CD14-positive monocyte (primary cell): ENCODE measurements around the gene POLDIP2. TPM values are rescaled to one million over a fixed set of nuclear protein-coding genes. Genes with fewer than 3 reads are reported as not detected.

Experiments
- DNase-seq, 3 donors: peaks; one replicate each; pipeline ENCODE4 v3.0.0-alpha.2; 2011 to 2022
- H2AFZ ChIP-seq: 2 replicates; pipeline ENCODE4 v1.6.0; 2012; ENCODE audit warnings: mild to moderate bottlenecking, low read depth, low read length, inconsistent platforms; ENCODE audit not compliant: insufficient read depth, poor library complexity, severe bottlenecking
- H3K27ac ChIP-seq, 2 donors: 1 replicate in 1 of 2; 2 replicates in 1 of 2; pipeline ENCODE4 v1.5.1; 2012 to 2013; ENCODE audit warnings: low read length in 2 of 2, control low read depth in 1 of 2, inconsistent platforms in 1 of 2, low read depth in 1 of 2, mild to moderate bottlenecking in 1 of 2
- H3K27me3 ChIP-seq, 2 donors: one replicate each; pipeline versions ENCODE4 v1.6.0 to v1.6.1; 2011 to 2013; ENCODE audit warnings: low read length in 2 of 2; ENCODE audit not compliant: control insufficient read depth in 2 of 2, insufficient read depth in 2 of 2
- H3K36me3 ChIP-seq, 2 donors: replicated peaks in 1 of 2; 1 replicate in 1 of 2; 2 replicates in 1 of 2; pipeline versions ENCODE4 v1.5.1 to v1.6.1; 2012 to 2013; ENCODE audit warnings: low read length in 2 of 2, control low read depth in 1 of 2, inconsistent platforms in 1 of 2, mild to moderate bottlenecking in 1 of 2; ENCODE audit not compliant: insufficient read depth in 2 of 2, control insufficient read depth in 1 of 2
- H3K4me1 ChIP-seq, 2 donors: 1 replicate in 1 of 2; 2 replicates in 1 of 2; pipeline versions ENCODE4 v1.5.1 to v1.6.1; 2012 to 2013; ENCODE audit warnings: low read length in 2 of 2, control low read depth in 1 of 2, inconsistent platforms in 1 of 2, mild to moderate bottlenecking in 1 of 2, moderate library complexity in 1 of 2; ENCODE audit not compliant: insufficient read depth in 2 of 2, control insufficient read depth in 1 of 2
- H3K4me2 ChIP-seq: replicated peaks from 2 replicates; pipeline ENCODE3; 2012; ENCODE audit warnings: low read length, moderate library complexity, mild to moderate bottlenecking; ENCODE audit not compliant: poor library complexity, severe bottlenecking; ENCODE audit errors: extremely low read depth
- H3K4me3 ChIP-seq, 3 experiments: fragments of 200-600 bp in 1 of 3; sonication (generic) in 1 of 3; replicated peaks in 1 of 3; 1 replicate in 2 of 3; 2 replicates in 1 of 3; pipeline ENCODE4 v1.5.1; 2011 to 2013; ENCODE audit warnings: low read length in 3 of 3, mild to moderate bottlenecking in 3 of 3, control low read depth in 2 of 3, low read depth in 2 of 3, inconsistent platforms in 1 of 3, moderate library complexity in 1 of 3
- H3K79me2 ChIP-seq: 2 replicates; pipeline ENCODE4 v1.6.0; 2012; ENCODE audit warnings: mild to moderate bottlenecking, control low read depth, inconsistent platforms, low read length, moderate library complexity; ENCODE audit not compliant: insufficient read depth
- H3K9ac ChIP-seq: 2 replicates; pipeline ENCODE4 v1.6.0; 2017; ENCODE audit warnings: low read length, mild to moderate bottlenecking; ENCODE audit not compliant: insufficient read depth, poor library complexity, severe bottlenecking
- H3K9me3 ChIP-seq, 2 donors: replicated peaks in 1 of 2; 1 replicate in 1 of 2; 2 replicates in 1 of 2; pipeline versions ENCODE4 v1.5.1 to v1.6.1; 2012 to 2013; ENCODE audit warnings: low read length in 2 of 2, control low read depth in 1 of 2; ENCODE audit not compliant: control insufficient read depth in 1 of 2, insufficient read depth in 1 of 2
- H4K20me1 ChIP-seq: 2 replicates; pipeline ENCODE4 v1.6.0; 2012; ENCODE audit warnings: mild to moderate bottlenecking, low read length, control low read depth, moderate library complexity; ENCODE audit not compliant: insufficient read depth
- H3K27ac Mint-ChIP-seq, 7 donors: one replicate each; pipeline ENCODE4 v1.8.0; 2020; ENCODE audit warnings: mild to moderate bottlenecking in 7 of 7, mixed read lengths in 7 of 7, moderate library complexity in 6 of 7, inconsistent platforms in 2 of 7
- H3K27me3 Mint-ChIP-seq, 3 donors: one replicate each; pipeline ENCODE4 v1.8.0; 2021 to 2022; ENCODE audit warnings: low read depth in 3 of 3, mild to moderate bottlenecking in 3 of 3, mixed read lengths in 3 of 3, moderate library complexity in 3 of 3, inconsistent platforms in 1 of 3
- H3K36me3 Mint-ChIP-seq, 2 donors: one replicate each; pipeline ENCODE4 v1.8.0; 2020; ENCODE audit warnings: mixed read lengths in 2 of 2, inconsistent platforms in 1 of 2, mild to moderate bottlenecking in 1 of 2
- H3K4me1 Mint-ChIP-seq: one replicate; pipeline ENCODE4 v1.8.0; 2020; ENCODE audit warnings: mild to moderate bottlenecking, mixed read lengths
- H3K4me3 Mint-ChIP-seq, 2 donors: one replicate each; pipeline ENCODE4 v1.8.0; 2020; ENCODE audit warnings: mild to moderate bottlenecking in 2 of 2, mixed read lengths in 2 of 2, moderate library complexity in 1 of 2
- H3K9me3 Mint-ChIP-seq, 7 donors: one replicate each; pipeline ENCODE4 v1.8.0; 2020 to 2022; ENCODE audit warnings: mixed read lengths in 7 of 7, mild to moderate bottlenecking in 6 of 7, moderate library complexity in 6 of 7, inconsistent platforms in 2 of 7
- CTCF ChIP-seq: fragments of 200-600 bp; IDR thresholded peaks from one replicate; pipeline ENCODE4 v1.8.0; 2022; ENCODE audit warnings: antibody characterized with exemption, mild to moderate bottlenecking
- WGBS: methylation state at CpG from one replicate; pipeline ENCODE4 v1.1.5; 2013; ENCODE audit warnings: missing lambda C conversion rate; ENCODE audit not compliant: insufficient coverage; 5-methylcytosine and 5-hydroxymethylcytosine counted together
- intact Hi-C, 2 donors: fragments of 100-400 bp; cut with micrococcal nuclease; formaldehyde crosslinking; loops; one replicate each; pipeline versions ENCODE4 v1.15.0 to v1.15.1; 2023
- polyA plus RNA-seq, 3 donors: library from polyadenylated mRNA; depleted of rRNA in 1 of 3; unstranded in 2 of 3; stranded (reverse) in 1 of 3; fragments of 300-500 nt in 2 of 3; fragments of >200 nt in 1 of 3; fragmentation: Illumina TruSeq in 2 of 3; gene quantifications; 1 replicate in 2 of 3; 2 replicates in 1 of 3; pipeline ENCODE4 v1.2.3, GENCODE V29; 2012 to 2021

Gene POLDIP2
- polyA plus RNA-seq, 3 donors, result 31.5 to 76.9 (median 72.4) TPM

- peaks cover 0 to 5% (median 0%) of the 10 kb centered on the region in 7 donors for H3K9me3 Mint-ChIP-seq
- Histone ChIP-seq H3K9ac (peak overlapping the region; percentile 75), H3K4me2 (peak overlapping the region; percentile 99)
Observed at GRCh38 chr17:28385406-28385805, 28.1 kb upstream of the POLDIP2 start.

GRCh38 chr17:28385037-28385400 lies 27.7 kb upstream of the POLDIP2 start:
- peak overlapping the region; percentile 99 for H3K4me2 ChIP-seq
- H3K36me3 Mint-ChIP-seq, result peaks cover 20 to 32% of the 10 kb centered on the region in 2 donors
- TF ChIP-seq CTCF, result no peak
- peaks cover 20 to 30% of the 10 kb centered on the region in 2 donors for H3K4me1 ChIP-seq
- H3K4me3 Mint-ChIP-seq, result peak overlapping the region; percentile 95
- no peaks in the 10 kb centered on the region for H3K79me2 ChIP-seq
- intact Hi-C loops, result no loop called here
- H3K9me3 Mint-ChIP-seq, result peaks cover 0 to 5% (median 0%) of the 10 kb centered on the region in 7 donors
- peaks cover 12 to 22% of the 10 kb centered on the region in 2 donors for H3K27me3 ChIP-seq
- H4K20me1 ChIP-seq, result no peaks in the 10 kb centered on the region
- H3K27me3 Mint-ChIP-seq, result peaks cover 20 to 48% (median 29%) of the 10 kb centered on the region in 3 donors
- no peak overlapping the region for H3K27ac ChIP-seq
- H3K36me3 ChIP-seq, result peaks cover 9 to 13% of the 10 kb centered on the region in 2 donors
- WGBS, result 2% methylated on average over 29 of the region's 29 CpGs
- H2AFZ ChIP-seq, result peak overlapping the region; percentile 99
- H3K9me3 ChIP-seq, result no peaks in the 10 kb centered on the region
- peak overlapping the region; percentile 61 to 97 (median 72) for H3K4me3 ChIP-seq
- peak overlapping the region; percentile 75 for H3K9ac ChIP-seq
- H3K4me1 Mint-ChIP-seq, result peaks cover 37% of the 10 kb centered on the region
- H3K27ac Mint-ChIP-seq, result peak overlapping the region in 2 of 7 donors; percentile 30 to 70
- DNase-seq, result no peak

More at GRCh38 chr17:28385406-28385805, 28.1 kb upstream of the POLDIP2 start:
- no peaks in the 10 kb centered on the region for H3K9me3 ChIP-seq
- H3K36me3 ChIP-seq, result peaks cover 9 to 17% of the 10 kb centered on the region in 2 donors
- H3K27me3 Mint-ChIP-seq, result peaks cover 18 to 44% (median 25%) of the 10 kb centered on the region in 3 donors
- peak overlapping the region in 2 of 3 experiments; percentile 72 to 97 for H3K4me3 ChIP-seq
- DNase-seq, result no peak
- intact Hi-C loops, result no loop called here
- H3K4me1 ChIP-seq, result peaks cover 20 to 30% of the 10 kb centered on the region in 2 donors
- H4K20me1 ChIP-seq, result no peaks in the 10 kb centered on the region
- peak overlapping the region in 1 of 7 donors; percentile 36 for H3K27ac Mint-ChIP-seq
- H3K27ac ChIP-seq, result no peak overlapping the region
- peaks cover 8 to 19% of the 10 kb centered on the region in 2 donors for H3K27me3 ChIP-seq
- H3K79me2 ChIP-seq, result no peaks in the 10 kb centered on the region
- H2AFZ ChIP-seq, result peak overlapping the region; percentile 99
- peak overlapping the region; percentile 95 for H3K4me3 Mint-ChIP-seq
- peaks cover 33% of the 10 kb centered on the region for H3K4me1 Mint-ChIP-seq
- TF ChIP-seq CTCF, result no peak
- no CpG with 5 or more reads among the region's 8 CpGs for WGBS
- H3K36me3 Mint-ChIP-seq, result peaks cover 23 to 33% of the 10 kb centered on the region in 2 donors
